K562 (cell line): ENCODE measurements around the gene TMEM33. TPM values are rescaled to one million over a fixed set of nuclear protein-coding genes. Genes with fewer than 3 reads are reported as not detected.

Source experiments
- ATAC-seq: fragments of 200-7000 bp; cut with Tn5 transposase; 3 replicates; pipeline ENCODE4 v1.9.1; 2020; ENCODE audit warnings: moderate library complexity
- BruUV-seq: library from RNA; stranded (reverse); fragments of 400-500 nt; replicated peaks from 2 replicates; lab custom pipeline; 2021; lab: Mats Ljungman, UMichigan
- CTCF ChIA-PET: fragments of 300-600 bp; formaldehyde crosslinking; extraction: SDS; loops from one replicate; lab custom pipeline; 2021; ENCODE audit warnings: low intra/inter-chr PET ratio; lab: Yijun Ruan, JAX
- POLR2A ChIA-PET: fragments of 300-600, 350-650 bp; sonication (Branson Sonifier 250); formaldehyde crosslinking; extraction: SDS; loops from one replicate; lab custom pipeline; 2021; ENCODE audit warnings: antibody characterized with exemption, inconsistent platforms; lab: Yijun Ruan, JAX
- DNase-seq, 4 experiments: peaks; one replicate each; pipeline versions ENCODE4 v3.0.0 to v3.0.0-alpha.2; 2011 to 2018; ENCODE audit warnings: low spot score in 3 of 4, mixed read lengths in 3 of 4; ENCODE audit errors: extremely low read depth in 1 of 4
- FAIRE-seq: peaks from 2 replicates; lab custom pipeline; 2011; peaks lifted over from hg19 to GRCh38; lab: Jason Lieb, UNC
- H2AFZ ChIP-seq: 2 replicates; pipeline ENCODE4 v1.6.0; 2011; ENCODE audit warnings: low read depth, low read length, control low read depth, inconsistent platforms
- H3K27ac ChIP-seq: fragments of 200-600 bp; 3 replicates; pipeline ENCODE4 v1.8.0; 2011; ENCODE audit warnings: low read depth, mild to moderate bottlenecking, control low read depth, inconsistent platforms, low read length, moderate library complexity, mixed read lengths; ENCODE audit errors: extremely low read depth
- H3K27me3 ChIP-seq, 2 experiments: fragments of 300-600 bp in 1 of 2; 2 replicates in 1 of 2; 3 replicates in 1 of 2; pipeline versions ENCODE4 v1.6.0 to v1.8.0; 2011; ENCODE audit warnings: inconsistent platforms in 2 of 2, low read length in 2 of 2, mild to moderate bottlenecking in 1 of 2, mixed read lengths in 1 of 2, moderate library complexity in 1 of 2; ENCODE audit not compliant: control insufficient read depth in 2 of 2, insufficient read depth in 2 of 2
- H3K36me3 ChIP-seq: fragments of 300-600 bp; 3 replicates; pipeline ENCODE4 v1.8.0; 2011; ENCODE audit warnings: mild to moderate bottlenecking, low read length, inconsistent platforms; ENCODE audit not compliant: control insufficient read depth, insufficient read depth
- H3K4me1 ChIP-seq, 2 experiments: fragments of 200-600 bp in 1 of 2; replicated peaks in 1 of 2; 2 replicates in 1 of 2; 3 replicates in 1 of 2; pipeline versions ENCODE4 v1.5.1 to v1.8.0; 2011; ENCODE audit warnings: inconsistent platforms in 2 of 2, low read length in 2 of 2, mild to moderate bottlenecking in 1 of 2, mixed read lengths in 1 of 2, moderate library complexity in 1 of 2; ENCODE audit not compliant: control insufficient read depth in 2 of 2, insufficient read depth in 2 of 2
- H3K4me2 ChIP-seq: 2 replicates; pipeline ENCODE4 v1.6.1; 2011; ENCODE audit warnings: low read length, control low read depth, inconsistent platforms, mixed read lengths; ENCODE audit not compliant: insufficient read depth
- H3K4me3 ChIP-seq: fragments of 200-600 bp; sonication (generic), shearing (Covaris generic); 2 replicates; pipeline ENCODE4 v1.5.1; 2016; ENCODE audit warnings: control low read depth, inconsistent platforms
- H3K79me2 ChIP-seq: fragments of 200-600 bp; 3 replicates; pipeline ENCODE4 v1.8.0; 2011; ENCODE audit warnings: low read length, inconsistent platforms; ENCODE audit not compliant: control insufficient read depth, insufficient read depth
- H3K9ac ChIP-seq, 2 experiments: 2 replicates each; pipeline versions ENCODE4 v1.6.0 to v1.6.1; 2011; ENCODE audit warnings: low read depth in 2 of 2, low read length in 2 of 2, control low read depth in 1 of 2, inconsistent platforms in 1 of 2, mild to moderate bottlenecking in 1 of 2, mixed read lengths in 1 of 2; ENCODE audit not compliant: insufficient read depth in 1 of 2
- H3K9me1 ChIP-seq: one replicate; pipeline ENCODE4 v1.6.0; 2011; ENCODE audit warnings: inconsistent platforms, mild to moderate bottlenecking, low read length, moderate library complexity; ENCODE audit not compliant: control insufficient read depth, insufficient read depth
- H3K9me3 ChIP-seq: replicated peaks from 2 replicates; pipeline ENCODE4 v1.5.1; 2011; ENCODE audit warnings: low read depth, low read length, inconsistent platforms; ENCODE audit not compliant: control insufficient read depth, insufficient read depth
- H4K20me1 ChIP-seq: replicated peaks from 2 replicates; pipeline ENCODE4 v1.6.1; 2011; ENCODE audit warnings: low read length, inconsistent platforms, mixed read lengths; ENCODE audit not compliant: control insufficient read depth, insufficient read depth
- ARID1B ChIP-seq: fragments of 450-650 bp; IDR thresholded peaks from 2 replicates; pipeline ENCODE4 v1.6.1; 2016; ENCODE audit warnings: antibody characterized with exemption, mild to moderate bottlenecking, inconsistent platforms
- CCAR2 ChIP-seq: fragments of 200-400 bp; formaldehyde crosslinking; IDR thresholded peaks from 2 replicates; pipeline ENCODE4 v1.6.1; 2017; ENCODE audit warnings: mild to moderate bottlenecking, low read depth, low read length
- CEBPB ChIP-seq: fragments of 450-650 bp; IDR thresholded peaks from 2 replicates; pipeline ENCODE4 v1.6.1; 2016; ENCODE audit warnings: missing genetic modification characterization, missing compliant biosample characterization
- CEBPG ChIP-seq, 3 experiments: fragments of 200-800 bp in 1 of 3; sonication (Bioruptor generic) in 1 of 3; sonication (generic) in 1 of 3; formaldehyde crosslinking in 1 of 3; IDR thresholded peaks in 2 of 3; conservative IDR thresholded peaks in 1 of 3; 2 replicates each; pipeline versions ENCODE4 v1.6.1 to v1.8.0; 2016 to 2022; ENCODE audit warnings: missing compliant biosample characterization in 2 of 3, missing genetic modification characterization in 2 of 3, mild to moderate bottlenecking in 1 of 3, missing genetic modification reagents in 1 of 3
- HNRNPUL1 ChIP-seq: fragments of 200-400 bp; formaldehyde crosslinking; IDR thresholded peaks from 2 replicates; pipeline ENCODE4 v1.6.1; 2017; ENCODE audit warnings: low read length
- MAZ ChIP-seq, 2 experiments: fragments of 450-650 bp in 1 of 2; sonication (generic) in 1 of 2; formaldehyde crosslinking; IDR thresholded peaks in 1 of 2; conservative IDR thresholded peaks in 1 of 2; 2 replicates each; pipeline versions ENCODE4 v1.4.0 to v1.5.0; 2020; ENCODE audit warnings: mild to moderate bottlenecking in 1 of 2, missing genetic modification reagents in 1 of 2
- MBD2 ChIP-seq: sonication (generic); IDR thresholded peaks from 2 replicates; pipeline ENCODE4 v1.6.1; 2016; ENCODE audit warnings: low read depth, borderline replicate concordance
- MITF ChIP-seq: IDR thresholded peaks from 2 replicates; pipeline ENCODE4 v1.6.1; 2014; ENCODE audit warnings: antibody characterized with exemption
- RNF219 ChIP-seq: fragments of 250-450 bp; sonication (Bioruptor Pico); IDR thresholded peaks from 2 replicates; pipeline ENCODE4 v1.5.0; 2022; ENCODE audit warnings: mild to moderate bottlenecking
- ZNF124 ChIP-seq: sonication (generic); formaldehyde crosslinking; IDR thresholded peaks from 2 replicates; pipeline ENCODE4 v1.8.1; 2022; ENCODE audit warnings: missing genetic modification reagents
- ZNF280A ChIP-seq: fragments of 450-650 bp; IDR thresholded peaks from 2 replicates; pipeline ENCODE4 v1.6.1; 2018; ENCODE audit warnings: mild to moderate bottlenecking, low read depth; ENCODE audit not compliant: partially characterized antibody
- WGBS: fragments of 100-300 bp; shearing (Covaris generic); methylation state at CpG from one replicate; pipeline ENCODE4 v1.1.6; 2016; ENCODE audit warnings: low coverage, mixed read lengths; ENCODE audit not compliant: insufficient coverage; ENCODE audit errors: missing lambda C conversion rate; 5-methylcytosine and 5-hydroxymethylcytosine counted together
- in situ Hi-C: fragments of 300-500 bp; cut with MboI; formaldehyde crosslinking; loops from 4 replicates; pipeline ENCODE4 v1.15.0; 2018; ENCODE audit warnings: inconsistent platforms, mixed read lengths
- intact Hi-C: fragments of 100-400 bp; cut with micrococcal nuclease; formaldehyde crosslinking; loops from 2 replicates; pipeline ENCODE4 v1.14.2; 2022
- polyA plus RNA-seq, 8 experiments: library from polyadenylated mRNA; depleted of rRNA in 4 of 8; stranded (reverse) in 5 of 8; unstranded in 3 of 8; fragments of >200 nt; fragmentation: Nextera tagmentation in 2 of 8; fragmentation: Illumina TruSeq in 1 of 8; extraction: Ambion mirVana in 2 of 8; extraction: Trizol in 1 of 8; gene quantifications; 2 replicates each; pipeline versions ENCODE4 v1.2.1 to v1.2.3, GENCODE V29; 2011 to 2014; ENCODE audit warnings: inconsistent platforms in 1 of 8, missing spikeins in 1 of 8
- total RNA-seq, 7 experiments: library from RNA; depleted of rRNA in 6 of 7; stranded (reverse); fragments of >200 nt in 6 of 7; fragmentation: Illumina TruSeq in 2 of 7; extraction: Trizol in 2 of 7; gene quantifications; 2 replicates each; pipeline versions ENCODE4 v1.2.1 to v1.2.3, GENCODE V29; 2011 to 2021; ENCODE audit warnings: low replicate concordance in 1 of 7

TMEM33 gene
- total and polyA plus RNA-seq, 9 of the 15 experiments (the other 6 are each of a cell fraction or from before 2014, with no cell fraction given) = 16.8 to 85.9 (median 67.9) TPM

- Histone ChIP-seq H3K79me2 (no peaks in the 10 kb centered on the region), H3K9me1 (no peaks in the 10 kb centered on the region), H3K27ac (no peak overlapping the region), H3K4me3 (no peak overlapping the region), H3K9me3 (no peaks in the 10 kb centered on the region), H3K9ac (no peak overlapping the region), H3K4me1 (no peaks in the 10 kb centered on the region), H4K20me1 (no peaks in the 10 kb centered on the region), H3K27me3 (no peaks in the 10 kb centered on the region), H2AFZ (no peak overlapping the region), H3K4me2 (no peak overlapping the region), H3K36me3 (no peaks in the 10 kb centered on the region)
- ATAC-seq = no peak
- WGBS = 100% methylated on average over 1 of the region's 1 CpG
- FAIRE-seq = no peak
- in situ Hi-C loops (loop anchor here (25.0 kb wide), 1 partner anchor 548 kb away; no protein-coding TSS in a partner anchor), intact Hi-C loops (loop anchor here (10.0 kb wide), 1 partner anchor 550 kb away; no protein-coding TSS in a partner anchor)
- ChIA-PET CTCF (no interaction called here), POLR2A (no interaction called here)
- no TSS peak for BruUV-seq
- TF ChIP-seq ARID1B = no peak
- TF ChIP-seq RNF219 = no peak
- TF ChIP-seq ZNF280A = no peak
- TF ChIP-seq MAZ (CRISPR knock-in tag; conservative IDR thresholded peaks at IDR 0.05 in 1 of 2, IDR thresholded peaks at IDR 0.05 in 1 of 2) = no peak
- no peak for TF ChIP-seq CEBPG (CRISPR knock-in tag; IDR thresholded peaks at IDR 0.05)
- TF ChIP-seq CEBPG (tag; conservative IDR thresholded peaks at IDR 0.05 in 1 of 2, IDR thresholded peaks at IDR 0.05 in 1 of 2) = peak; percentile 49 to 99; a peak in 3 of 4 replicates
- TF ChIP-seq ZNF124 = no peak
- TF ChIP-seq CCAR2 = no peak
- no peak for TF ChIP-seq MBD2
- TF ChIP-seq HNRNPUL1 = no peak
- no peak for TF ChIP-seq MITF
- TF ChIP-seq CEBPB (tag) = peak; percentile 95
- no peak for DNase-seq
Measured at GRCh38 chr4:41964401-41964800, 29.2 kb downstream of the TMEM33 start.
